A549 (cell line): ENCODE results near the gene MAD1L1. TPM values are rescaled to one million over a fixed set of nuclear protein-coding genes. Genes with fewer than 3 reads are reported as not detected.

Experiments used
- ATAC-seq, 2 experiments: fragments of 200-7000 bp in 1 of 2; fragments of >200 bp in 1 of 2; cut with Nextera tagmentation in 1 of 2; cut with Tn5 transposase in 1 of 2; 3 replicates each; pipeline versions ENCODE4 v1.8.0 to v1.9.1; 2018 to 2020; ENCODE audit warnings: mild to moderate bottlenecking in 1 of 2, moderate library complexity in 1 of 2
- CTCF ChIA-PET: fragments of 300-600 bp; sonication (Branson Sonifier 250); formaldehyde crosslinking; extraction: SDS; loops from one replicate; lab custom pipeline; 2021; ENCODE audit warnings: antibody characterized with exemption, inconsistent platforms; lab: Yijun Ruan, JAX
- POLR2A ChIA-PET: fragments of 350-600 bp; formaldehyde crosslinking; extraction: SDS; loops from one replicate; lab custom pipeline; 2021; ENCODE audit warnings: antibody characterized with exemption, inconsistent platforms; lab: Yijun Ruan, JAX
- DNase-seq, 2 experiments: peaks; one replicate each; pipeline versions ENCODE4 v3.0.0 to v3.0.0-alpha.2; 2011 to 2016; ENCODE audit warnings: low read depth in 1 of 2, low spot score in 1 of 2
- FAIRE-seq: peaks from 2 replicates; lab custom pipeline; 2011; peaks lifted over from hg19 to GRCh38; lab: Jason Lieb, UNC
- H3K27ac ChIP-seq, 2 experiments: fragments of >200 bp; sonication (Bioruptor Twin); formaldehyde crosslinking; 3 replicates each; pipeline ENCODE4 v1.5.1; 2016 to 2017
- H3K4me1 ChIP-seq: fragments of >200 bp; sonication (Bioruptor Twin); formaldehyde crosslinking; 3 replicates; pipeline ENCODE4 v1.6.1; 2016
- H3K4me2 ChIP-seq: fragments of >200 bp; sonication (Bioruptor Twin); formaldehyde crosslinking; 3 replicates; pipeline ENCODE4 v1.6.1; 2016
- H3K4me3 ChIP-seq: fragments of >200 bp; sonication (Bioruptor Twin); formaldehyde crosslinking; 3 replicates; pipeline ENCODE4 v1.5.1; 2016
- H3K9me3 ChIP-seq: fragments of >200 bp; sonication (Bioruptor Twin); formaldehyde crosslinking; 3 replicates; pipeline ENCODE4 v1.6.1; 2016
- CBX2 ChIP-seq: fragments of 200-600 bp; sonication (generic); IDR thresholded peaks from 2 replicates; pipeline ENCODE4 v1.6.1; 2016; ENCODE audit warnings: low read depth, mild to moderate bottlenecking, borderline replicate concordance
- CBX8 ChIP-seq: fragments of 200-600 bp; sonication (generic); IDR thresholded peaks from 2 replicates; pipeline ENCODE4 v1.6.1; 2016
- CEBPB ChIP-seq, 2 experiments: fragments of >200 bp in 1 of 2; sonication (Bioruptor Twin) in 1 of 2; formaldehyde crosslinking in 1 of 2; IDR thresholded peaks; 2 replicates each; pipeline ENCODE4 v1.6.1; 2012 to 2016
- EHMT2 ChIP-seq: fragments of 200-600 bp; sonication (generic); IDR thresholded peaks from 2 replicates; pipeline ENCODE4 v1.6.1; 2016; ENCODE audit warnings: antibody characterized with exemption, low read depth, mild to moderate bottlenecking, moderate library complexity
- EP300 ChIP-seq, 2 experiments: fragments of >200 bp; sonication (Bioruptor Twin); formaldehyde crosslinking; IDR thresholded peaks; 2 replicates in 1 of 2; 3 replicates in 1 of 2; pipeline ENCODE4 v1.6.1; 2016 to 2017
- ESRRA ChIP-seq: fragments of 150-350 bp; IDR thresholded peaks from 2 replicates; pipeline ENCODE4 v1.6.1; 2014; ENCODE audit warnings: mild to moderate bottlenecking, low read length, borderline replicate concordance
- FOSB ChIP-seq: fragments of 250-450 bp; sonication (Bioruptor Pico); IDR thresholded peaks from 2 replicates; pipeline ENCODE4 v1.5.0; 2020; ENCODE audit warnings: mild to moderate bottlenecking, moderate library complexity
- HEYL ChIP-seq: fragments of 250-450 bp; sonication (Bioruptor Pico); IDR thresholded peaks from 2 replicates; pipeline ENCODE4 v1.8.0; 2021; ENCODE audit warnings: mild to moderate bottlenecking, moderate library complexity
- HOXB13 ChIP-seq: fragments of 250-450 bp; sonication (Bioruptor Pico); IDR thresholded peaks from 2 replicates; pipeline ENCODE4 v1.5.0; 2020; ENCODE audit warnings: low read depth, mild to moderate bottlenecking, moderate library complexity
- HOXB5 ChIP-seq: fragments of 250-450 bp; sonication (Bioruptor Pico); IDR thresholded peaks from 2 replicates; pipeline ENCODE4 v1.5.0; 2020; ENCODE audit warnings: mild to moderate bottlenecking, moderate library complexity
- MAFK ChIP-seq: fragments of 450-650 bp; IDR thresholded peaks from 2 replicates; pipeline ENCODE4 v1.6.1; 2014; ENCODE audit not compliant: partially characterized antibody
- MAZ ChIP-seq: fragments of 150-350 bp; IDR thresholded peaks from 2 replicates; pipeline ENCODE4 v1.6.1; 2014; ENCODE audit warnings: antibody characterized with exemption, low read depth, low read length, borderline replicate concordance
- NFE2L2 ChIP-seq: fragments of 150-350 bp; conservative IDR thresholded peaks from 2 replicates; pipeline ENCODE4 v1.6.1; 2014; ENCODE audit warnings: low read length
- NPAS2 ChIP-seq: fragments of 250-450 bp; sonication (Bioruptor Pico); IDR thresholded peaks from 2 replicates; pipeline ENCODE4 v1.8.0; 2022; ENCODE audit warnings: mild to moderate bottlenecking, moderate library complexity, borderline replicate concordance
- NR3C1 ChIP-seq: fragments of >200 bp; sonication (Bioruptor Twin); formaldehyde crosslinking; IDR thresholded peaks from 3 replicates; pipeline ENCODE4 v1.6.1; 2017
- PHF8 ChIP-seq: fragments of 200-600 bp; sonication (generic); IDR thresholded peaks from 2 replicates; pipeline ENCODE4 v1.6.1; 2016; ENCODE audit warnings: low read depth, mild to moderate bottlenecking, antibody characterized with exemption, moderate library complexity, borderline replicate concordance
- RARB ChIP-seq: fragments of 250-450 bp; sonication (Bioruptor Pico); IDR thresholded peaks from 2 replicates; pipeline ENCODE4 v1.8.0; 2021; ENCODE audit warnings: mild to moderate bottlenecking, moderate library complexity
- RFX5 ChIP-seq: fragments of 450-650 bp; IDR thresholded peaks from 2 replicates; pipeline ENCODE4 v1.7.1; 2014; ENCODE audit warnings: antibody characterized with exemption, mild to moderate bottlenecking, moderate library complexity
- SMC3 ChIP-seq: fragments of >200 bp; sonication (Bioruptor Twin); formaldehyde crosslinking; IDR thresholded peaks from 3 replicates; pipeline ENCODE4 v1.6.1; 2018; ENCODE audit warnings: inconsistent platforms
- TP53 ChIP-seq: fragments of 250-450 bp; sonication (Bioruptor Pico); IDR thresholded peaks from 2 replicates; pipeline ENCODE4 v1.5.0; 2021; ENCODE audit warnings: mild to moderate bottlenecking, moderate library complexity
- ZC3H11A ChIP-seq: fragments of 450-650 bp; IDR thresholded peaks from 2 replicates; pipeline ENCODE4 v1.6.1; 2014; ENCODE audit warnings: antibody characterized with exemption, mild to moderate bottlenecking
- ZFP36 ChIP-seq: fragments of 450-650 bp; IDR thresholded peaks from 2 replicates; pipeline ENCODE4 v1.6.1; 2014; ENCODE audit warnings: borderline replicate concordance; ENCODE audit not compliant: partially characterized antibody
- ZSCAN20 ChIP-seq: fragments of 250-450 bp; sonication (Bioruptor Pico); IDR thresholded peaks from 2 replicates; pipeline ENCODE4 v1.8.0; 2022; ENCODE audit warnings: mild to moderate bottlenecking, moderate library complexity
- WGBS: methylation state at CpG from one replicate; pipeline ENCODE4 v1.1.6; 2017; ENCODE audit errors: missing lambda C conversion rate; 5-methylcytosine and 5-hydroxymethylcytosine counted together
- polyA plus RNA-seq, 4 experiments: library from polyadenylated mRNA; depleted of rRNA in 3 of 4; stranded (reverse); fragments of >200 nt; fragmentation: RNase III in 1 of 4; extraction: RNeasy Plus Mini Kit Qiagen cat#74134 plus additional on column Dnase treatment in 1 of 4; gene quantifications; 2 replicates in 3 of 4; 3 replicates in 1 of 4; pipeline ENCODE4 v1.2.3, GENCODE V29; 2011 to 2017
- TF ChIP-seq, protein P1 (sequence below): fragments of 450-650 bp; IDR thresholded peaks from 2 replicates; pipeline ENCODE4 v1.6.1; 2014; ENCODE audit warnings: antibody characterized with exemption
- TF ChIP-seq, protein P2 (sequence below): fragments of >200 bp; sonication (Bioruptor Twin); formaldehyde crosslinking; IDR thresholded peaks from 3 replicates; pipeline ENCODE4 v1.5.1; 2016
- TF ChIP-seq, protein P3 (sequence below): IDR thresholded peaks from 2 replicates; pipeline ENCODE4 v1.6.1; 2012; ENCODE audit warnings: low read depth, borderline replicate concordance
- TF ChIP-seq, protein P4 (sequence below): fragments of 150-350 bp; IDR thresholded peaks from 2 replicates; pipeline ENCODE4 v1.6.1; 2014; ENCODE audit warnings: low read depth, mild to moderate bottlenecking, low read length
- TF ChIP-seq, protein P5 (sequence below): fragments of 250-450 bp; sonication (Bioruptor Pico); IDR thresholded peaks from 2 replicates; pipeline ENCODE4 v1.5.0; 2020; ENCODE audit warnings: low read depth, mild to moderate bottlenecking, moderate library complexity

The MAD1L1 gene
- polyA plus RNA-seq, 2 of the 4 experiments (the other 2 are of a cell fraction) = 13.6 to 16.6 TPM

DNA sequence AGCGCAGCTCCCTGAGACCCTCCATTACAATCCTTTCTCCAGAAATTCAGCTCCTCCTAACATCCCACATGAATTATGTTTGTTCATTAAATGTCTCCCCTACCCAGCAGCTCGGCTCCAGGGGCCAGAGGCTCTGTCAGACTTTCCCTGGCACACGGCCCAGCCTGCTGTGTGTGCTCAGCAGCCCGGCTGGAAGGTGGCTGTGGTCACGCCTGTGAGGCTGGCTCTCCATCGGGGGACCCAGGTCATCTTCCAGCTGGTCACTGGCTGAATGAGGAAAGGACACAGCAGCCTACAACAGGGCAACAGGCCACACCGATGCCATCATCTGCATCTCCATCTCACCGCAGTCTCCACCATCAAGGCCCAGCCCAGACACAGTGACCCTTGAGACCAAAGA lies 219.8 kb downstream of the MAD1L1 start (continued):
- TF ChIP-seq EP300 (IDR thresholded peaks at IDR 0.05) (no peak), NPAS2 (CRISPR knock-in tag) (no peak), CBX8 (no peak), ESRRA (no peak), ZC3H11A (no peak), ZSCAN20 (CRISPR knock-in tag) (no peak), RFX5 (no peak)

DNA sequence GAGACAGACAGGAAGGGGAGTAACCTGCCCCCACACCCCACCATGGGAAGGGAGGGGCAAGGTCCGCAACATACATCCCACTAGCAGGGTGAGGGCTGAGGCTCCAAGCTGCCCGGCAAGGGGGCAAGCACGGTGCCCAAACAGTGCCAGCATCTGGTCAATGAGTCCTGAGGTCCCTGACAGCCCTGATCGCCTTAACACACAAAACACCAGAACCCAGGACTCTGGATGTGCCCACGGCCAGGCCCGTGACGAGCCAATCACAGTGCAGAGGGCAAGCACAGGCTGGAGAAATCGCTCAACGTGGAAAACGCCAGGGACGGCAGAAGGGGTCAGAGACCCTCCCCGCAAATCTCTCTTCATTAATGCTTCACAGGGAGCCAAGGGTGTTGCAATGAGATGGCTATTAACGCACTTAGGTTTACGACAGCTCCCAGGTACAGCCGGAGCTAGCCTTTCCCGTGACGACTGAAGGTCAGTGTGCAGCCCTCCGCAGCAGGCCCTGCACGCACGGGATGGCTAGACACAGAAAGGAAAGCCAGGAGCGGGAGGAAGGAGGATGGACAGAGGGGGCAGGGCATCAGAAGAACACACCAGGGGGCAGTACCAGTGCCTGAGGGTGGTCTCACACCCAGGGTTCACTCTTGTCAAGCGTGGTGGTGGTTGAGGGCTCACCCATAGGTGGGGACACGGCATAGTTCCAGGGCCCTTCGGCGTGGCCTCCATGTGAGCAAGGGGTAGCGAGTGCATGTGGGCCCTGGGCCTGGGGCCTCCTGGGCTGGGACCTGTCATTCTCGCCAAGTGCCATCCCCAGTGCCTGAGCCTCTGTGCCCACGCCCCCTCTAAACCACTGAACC lies 220.5 kb downstream of the MAD1L1 start:
- Histone ChIP-seq H3K9me3 (no peaks in the 10 kb centered on the region), H3K4me3 (no peak overlapping the region), H3K4me1 (no peaks in the 10 kb centered on the region), H3K27ac (no peak overlapping the region), H3K4me2 (no peak overlapping the region)
- DNase-seq = no peak
- ChIA-PET CTCF (interaction anchor here (0.9 kb wide), 1 partner anchor 17 kb away, joined by 3 read pairs; no protein-coding TSS in a partner anchor), POLR2A (no interaction called here)
- no peak for ATAC-seq
- FAIRE-seq = no peak
- TF ChIP-seq SMC3 (no peak), MAZ (no peak), RARB (CRISPR knock-in tag) (no peak), CBX2 (no peak), ESRRA (no peak), HEYL (CRISPR knock-in tag) (no peak), ZSCAN20 (CRISPR knock-in tag) (no peak), ZFP36 (no peak), TP53 (CRISPR knock-in tag) (no peak), HOXB13 (CRISPR knock-in tag) (no peak), EHMT2 (no peak)
- TF ChIP-seq, protein P1, sequence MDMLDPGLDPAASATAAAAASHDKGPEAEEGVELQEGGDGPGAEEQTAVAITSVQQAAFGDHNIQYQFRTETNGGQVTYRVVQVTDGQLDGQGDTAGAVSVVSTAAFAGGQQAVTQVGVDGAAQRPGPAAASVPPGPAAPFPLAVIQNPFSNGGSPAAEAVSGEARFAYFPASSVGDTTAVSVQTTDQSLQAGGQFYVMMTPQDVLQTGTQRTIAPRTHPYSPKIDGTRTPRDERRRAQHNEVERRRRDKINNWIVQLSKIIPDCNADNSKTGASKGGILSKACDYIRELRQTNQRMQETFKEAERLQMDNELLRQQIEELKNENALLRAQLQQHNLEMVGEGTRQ = no peak
- TF ChIP-seq, protein P2, sequence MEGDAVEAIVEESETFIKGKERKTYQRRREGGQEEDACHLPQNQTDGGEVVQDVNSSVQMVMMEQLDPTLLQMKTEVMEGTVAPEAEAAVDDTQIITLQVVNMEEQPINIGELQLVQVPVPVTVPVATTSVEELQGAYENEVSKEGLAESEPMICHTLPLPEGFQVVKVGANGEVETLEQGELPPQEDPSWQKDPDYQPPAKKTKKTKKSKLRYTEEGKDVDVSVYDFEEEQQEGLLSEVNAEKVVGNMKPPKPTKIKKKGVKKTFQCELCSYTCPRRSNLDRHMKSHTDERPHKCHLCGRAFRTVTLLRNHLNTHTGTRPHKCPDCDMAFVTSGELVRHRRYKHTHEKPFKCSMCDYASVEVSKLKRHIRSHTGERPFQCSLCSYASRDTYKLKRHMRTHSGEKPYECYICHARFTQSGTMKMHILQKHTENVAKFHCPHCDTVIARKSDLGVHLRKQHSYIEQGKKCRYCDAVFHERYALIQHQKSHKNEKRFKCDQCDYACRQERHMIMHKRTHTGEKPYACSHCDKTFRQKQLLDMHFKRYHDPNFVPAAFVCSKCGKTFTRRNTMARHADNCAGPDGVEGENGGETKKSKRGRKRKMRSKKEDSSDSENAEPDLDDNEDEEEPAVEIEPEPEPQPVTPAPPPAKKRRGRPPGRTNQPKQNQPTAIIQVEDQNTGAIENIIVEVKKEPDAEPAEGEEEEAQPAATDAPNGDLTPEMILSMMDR = no peak
- TF ChIP-seq, protein P3, sequence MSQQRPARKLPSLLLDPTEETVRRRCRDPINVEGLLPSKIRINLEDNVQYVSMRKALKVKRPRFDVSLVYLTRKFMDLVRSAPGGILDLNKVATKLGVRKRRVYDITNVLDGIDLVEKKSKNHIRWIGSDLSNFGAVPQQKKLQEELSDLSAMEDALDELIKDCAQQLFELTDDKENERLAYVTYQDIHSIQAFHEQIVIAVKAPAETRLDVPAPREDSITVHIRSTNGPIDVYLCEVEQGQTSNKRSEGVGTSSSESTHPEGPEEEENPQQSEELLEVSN = no peak
- TF ChIP-seq, all 56 proteins: peak for 0
- 93% methylated on average over 25 of the region's 28 CpGs for WGBS

DNA sequence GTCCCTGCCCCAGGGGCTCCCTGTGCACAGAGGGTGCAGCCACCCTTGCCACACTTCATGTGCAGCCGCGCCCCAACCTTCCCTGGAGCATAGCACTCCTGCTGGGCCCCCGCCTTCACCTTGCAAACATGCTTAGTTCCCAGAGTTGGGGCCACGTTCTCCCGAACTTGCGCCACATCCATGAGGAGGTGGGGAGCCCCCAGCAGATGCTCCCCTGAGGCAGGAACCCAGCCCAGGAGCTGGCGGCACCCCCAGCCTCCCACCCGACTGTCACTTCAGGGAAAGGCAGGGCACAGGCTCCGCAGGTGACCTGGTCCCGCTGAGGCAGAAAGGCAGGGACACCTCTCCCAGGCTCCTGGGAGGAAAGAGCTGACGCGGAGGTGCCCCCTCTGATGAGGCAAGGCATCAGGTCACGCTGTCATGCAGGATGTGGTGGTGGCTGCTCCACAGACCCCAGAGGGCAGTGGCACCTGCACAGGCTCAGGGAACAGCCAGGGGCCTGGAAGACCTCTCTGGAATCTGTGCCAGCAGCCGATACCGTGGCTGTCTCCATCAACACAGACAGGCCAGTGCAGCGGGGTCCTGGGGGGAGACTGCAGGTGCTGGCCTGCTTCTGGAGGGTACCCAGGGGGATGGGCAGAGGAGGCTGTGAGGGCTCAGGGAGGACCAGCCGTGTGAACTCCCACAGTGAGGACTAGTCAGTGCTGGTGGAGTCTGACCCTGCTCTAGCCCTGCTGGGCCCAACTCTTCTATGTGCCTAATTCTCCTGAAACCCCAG lies 221.3 kb downstream of the MAD1L1 start:
- DNase-seq = no peak
- H3K27ac ChIP-seq = no peak overlapping the region
- ChIA-PET POLR2A (no interaction called here), CTCF (no interaction called here)
- no peak overlapping the region for H3K4me3 ChIP-seq
- H3K4me2 ChIP-seq = no peak overlapping the region
- H3K4me1 ChIP-seq = no peaks in the 10 kb centered on the region
- ATAC-seq = no peak
- H3K9me3 ChIP-seq = no peaks in the 10 kb centered on the region
- WGBS = 95% methylated on average over 9 of the region's 17 CpGs
- no peak for FAIRE-seq
- TF ChIP-seq NR3C1 (no peak), MAFK (no peak), HOXB5 (CRISPR knock-in tag) (no peak), SMC3 (no peak), NFE2L2 (no peak), RFX5 (no peak), FOSB (CRISPR knock-in tag) (no peak), CEBPB (IDR thresholded peaks at IDR 0.05) (no peak), PHF8 (no peak)
- TF ChIP-seq, protein P4, sequence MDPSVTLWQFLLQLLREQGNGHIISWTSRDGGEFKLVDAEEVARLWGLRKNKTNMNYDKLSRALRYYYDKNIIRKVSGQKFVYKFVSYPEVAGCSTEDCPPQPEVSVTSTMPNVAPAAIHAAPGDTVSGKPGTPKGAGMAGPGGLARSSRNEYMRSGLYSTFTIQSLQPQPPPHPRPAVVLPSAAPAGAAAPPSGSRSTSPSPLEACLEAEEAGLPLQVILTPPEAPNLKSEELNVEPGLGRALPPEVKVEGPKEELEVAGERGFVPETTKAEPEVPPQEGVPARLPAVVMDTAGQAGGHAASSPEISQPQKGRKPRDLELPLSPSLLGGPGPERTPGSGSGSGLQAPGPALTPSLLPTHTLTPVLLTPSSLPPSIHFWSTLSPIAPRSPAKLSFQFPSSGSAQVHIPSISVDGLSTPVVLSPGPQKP = no peak
- TF ChIP-seq, protein P5, sequence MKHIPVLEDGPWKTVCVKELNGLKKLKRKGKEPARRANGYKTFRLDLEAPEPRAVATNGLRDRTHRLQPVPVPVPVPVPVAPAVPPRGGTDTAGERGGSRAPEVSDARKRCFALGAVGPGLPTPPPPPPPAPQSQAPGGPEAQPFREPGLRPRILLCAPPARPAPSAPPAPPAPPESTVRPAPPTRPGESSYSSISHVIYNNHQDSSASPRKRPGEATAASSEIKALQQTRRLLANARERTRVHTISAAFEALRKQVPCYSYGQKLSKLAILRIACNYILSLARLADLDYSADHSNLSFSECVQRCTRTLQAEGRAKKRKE (CRISPR knock-in tag) = no peak
- TF ChIP-seq, protein P3 = no peak
